ENCODE data around the gene GATAD2B. TPM values are rescaled to one million over a fixed set of nuclear protein-coding genes. Genes with fewer than 3 reads are reported as not detected.

The GATAD2B gene
- total RNA-seq = 10 to 100 TPM; 16.8 to 26.5 (median 24.6) TPM

GRCh38 chr1:153922972-153923925 is at the start of gene GATAD2B:
Gene GATAD2B (minus strand): TSS chr1:153922972. CDS start chr1:153828347, 94,625 bp downstream.
- Histone ChIP-seq H3K27me3 (no peaks in the 10 kb centered on the region), H3K27ac (peak within 1 kb of the TSS; percentile 73 to 96 (median 94))
- 0 to 1% methylated on average over 51 to 53 of the region's 53 CpGs for WGBS, 2 donors

DNA sequence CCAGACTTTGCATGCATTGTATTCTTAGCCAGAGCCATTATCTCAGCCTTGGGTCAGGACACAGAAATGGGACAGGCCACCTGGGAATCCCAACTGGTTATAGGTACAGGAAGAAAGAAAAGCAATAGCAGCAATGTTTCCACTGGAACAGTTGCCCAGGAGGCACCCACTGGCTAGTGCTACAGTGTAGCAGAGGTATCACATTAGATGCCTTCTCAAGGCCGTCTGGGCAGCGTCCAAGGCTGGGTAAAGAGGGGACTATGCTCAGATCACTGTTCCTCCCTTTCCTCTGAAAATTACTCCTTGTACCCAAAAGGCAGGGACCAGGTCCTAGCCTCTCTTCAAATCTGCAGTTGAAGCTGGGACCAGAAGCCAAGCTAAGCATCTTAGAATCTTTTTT is 47.6 kb upstream of the GATAD2B start:
- no peaks in the 10 kb centered on the region for H3K9me3 ChIP-seq
- 88 to 89% methylated on average over 2 of the region's 2 CpGs for WGBS, 2 donors
- no peak overlapping the region for H3K27ac ChIP-seq
- TF ChIP-seq EP300 (IDR thresholded peaks at IDR 0.05) = no peak
- TF ChIP-seq, protein P1, sequence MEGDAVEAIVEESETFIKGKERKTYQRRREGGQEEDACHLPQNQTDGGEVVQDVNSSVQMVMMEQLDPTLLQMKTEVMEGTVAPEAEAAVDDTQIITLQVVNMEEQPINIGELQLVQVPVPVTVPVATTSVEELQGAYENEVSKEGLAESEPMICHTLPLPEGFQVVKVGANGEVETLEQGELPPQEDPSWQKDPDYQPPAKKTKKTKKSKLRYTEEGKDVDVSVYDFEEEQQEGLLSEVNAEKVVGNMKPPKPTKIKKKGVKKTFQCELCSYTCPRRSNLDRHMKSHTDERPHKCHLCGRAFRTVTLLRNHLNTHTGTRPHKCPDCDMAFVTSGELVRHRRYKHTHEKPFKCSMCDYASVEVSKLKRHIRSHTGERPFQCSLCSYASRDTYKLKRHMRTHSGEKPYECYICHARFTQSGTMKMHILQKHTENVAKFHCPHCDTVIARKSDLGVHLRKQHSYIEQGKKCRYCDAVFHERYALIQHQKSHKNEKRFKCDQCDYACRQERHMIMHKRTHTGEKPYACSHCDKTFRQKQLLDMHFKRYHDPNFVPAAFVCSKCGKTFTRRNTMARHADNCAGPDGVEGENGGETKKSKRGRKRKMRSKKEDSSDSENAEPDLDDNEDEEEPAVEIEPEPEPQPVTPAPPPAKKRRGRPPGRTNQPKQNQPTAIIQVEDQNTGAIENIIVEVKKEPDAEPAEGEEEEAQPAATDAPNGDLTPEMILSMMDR (IDR thresholded peaks at IDR 0.05) = no peak
- no peak for TF ChIP-seq POLR2A (IDR thresholded peaks at IDR 0.05)
- no peak for DNase-seq (ENCODE audit: low spot score in 2 of 2)
- H3K4me3 ChIP-seq = no peak overlapping the region
- H3K27me3 ChIP-seq = no peaks in the 10 kb centered on the region
- H3K36me3 ChIP-seq = peaks cover 0 to 34% (median 0%) of the 10 kb centered on the region in 3 donors
- peaks cover 0 to 27% (median 18%) of the 10 kb centered on the region in 4 donors for H3K4me1 ChIP-seq

More at GRCh38 chr1:153922972-153923925, at the start of gene GATAD2B:
- peak; percentile 98 to 99 for DNase-seq (ENCODE audit: low spot score in 2 of 2)
- H3K9me3 ChIP-seq = no peaks in the 10 kb centered on the region
- H3K4me1 ChIP-seq = peaks cover 0 to 52% (median 23%) of the 10 kb centered on the region in 4 donors
- no peaks in the 10 kb centered on the region for H3K36me3 ChIP-seq
- H3K4me3 ChIP-seq = peak within 1 kb of the TSS; percentile 75 to 96 (median 90)
- TF ChIP-seq EP300 (IDR thresholded peaks at IDR 0.05) (peak; percentile 41 to 82), POLR2A (IDR thresholded peaks at IDR 0.05) (peak in 1 of 2 donors; percentile 48)
- TF ChIP-seq, protein P1 (IDR thresholded peaks at IDR 0.05) = peak in 1 of 5 experiments; percentile 48

DNA sequence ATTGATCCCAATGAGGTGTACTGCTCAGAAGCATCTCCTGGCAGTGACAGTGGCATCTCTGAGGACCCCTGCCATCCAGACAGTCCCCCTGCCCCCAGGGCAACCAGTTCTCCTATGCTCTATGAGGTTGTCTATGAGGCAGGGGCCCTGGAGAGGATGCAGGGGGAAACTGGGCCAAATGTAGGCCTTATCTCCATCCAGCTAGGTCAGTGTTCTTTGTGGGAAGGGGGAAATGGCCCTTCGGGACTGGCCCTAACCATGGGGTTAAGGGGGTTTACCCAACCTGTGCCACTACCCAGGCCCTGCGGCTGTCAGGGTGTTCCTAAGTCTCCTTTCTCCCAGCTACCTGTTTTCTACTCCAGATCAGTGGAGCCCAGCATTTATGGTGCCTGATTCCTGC is 46.2 kb upstream of the GATAD2B start:
- H3K4me3 ChIP-seq = no peak overlapping the region
- no peaks in the 10 kb centered on the region for H3K9me3 ChIP-seq
- peaks cover 0 to 21% (median 0%) of the 10 kb centered on the region in 3 donors for H3K36me3 ChIP-seq
- no peaks in the 10 kb centered on the region for H3K27me3 ChIP-seq
- 95 to 100% methylated on average over 2 of the region's 2 CpGs for WGBS, 2 donors
- no peak for DNase-seq (ENCODE audit: low spot score in 2 of 2)
- TF ChIP-seq POLR2A (IDR thresholded peaks at IDR 0.05) (no peak), EP300 (IDR thresholded peaks at IDR 0.05) (no peak)
- TF ChIP-seq, protein P1 (IDR thresholded peaks at IDR 0.05) = no peak
- H3K27ac ChIP-seq = peak overlapping the region in 2 of 4 donors; percentile 94 to 95
- peaks cover 0 to 38% (median 23%) of the 10 kb centered on the region in 4 donors for H3K4me1 ChIP-seq

- Histone ChIP-seq H3K4me1 (peaks cover 0 to 40% (median 24%) of the 10 kb centered on the region in 4 donors), H3K27ac (peak overlapping the region in 3 of 4 donors; percentile 94 to 95 (median 95)), H3K9me3 (no peaks in the 10 kb centered on the region), H3K36me3 (peaks cover 0 to 15% (median 0%) of the 10 kb centered on the region in 3 donors), H3K27me3 (no peaks in the 10 kb centered on the region), H3K4me3 (peak overlapping the region in 3 of 4 donors; percentile 49 to 90 (median 69))
- no peak for TF ChIP-seq POLR2A (IDR thresholded peaks at IDR 0.05)
- TF ChIP-seq, protein P1 (IDR thresholded peaks at IDR 0.05) = no peak
- TF ChIP-seq EP300 (IDR thresholded peaks at IDR 0.05) = no peak
- 18 to 26% methylated on average over 12 to 13 of the region's 13 CpGs for WGBS, 2 donors
- DNase-seq (ENCODE audit: low spot score in 2 of 2) = no peak
These were observed 45.6 kb upstream of the GATAD2B start for GRCh38 chr1:153968408-153968807.

GRCh38 chr1:153968000-153968363 is 45.2 kb upstream of the GATAD2B start:
- 7% methylated on average over 8 of the region's 8 CpGs for WGBS, 2 donors

More at GRCh38 chr1:153968000-153968363, 45.2 kb upstream of the GATAD2B start:
- peak overlapping the region; percentile 81 to 95 (median 94) for H3K27ac ChIP-seq
- no peaks in the 10 kb centered on the region for H3K27me3 ChIP-seq
- H3K9me3 ChIP-seq = no peaks in the 10 kb centered on the region
- H3K4me1 ChIP-seq = peaks cover 0 to 40% (median 24%) of the 10 kb centered on the region in 4 donors
- no peak for DNase-seq (ENCODE audit: low spot score in 2 of 2)
- TF ChIP-seq, protein P1 (IDR thresholded peaks at IDR 0.05) = no peak
- no peak for TF ChIP-seq EP300 (IDR thresholded peaks at IDR 0.05)
- no peak for TF ChIP-seq POLR2A (IDR thresholded peaks at IDR 0.05)
- H3K36me3 ChIP-seq = peaks cover 0 to 11% (median 0%) of the 10 kb centered on the region in 3 donors
- peak overlapping the region; percentile 49 to 90 (median 66) for H3K4me3 ChIP-seq
